GM23338 (cell line): ENCODE results near the gene SIRT3. TPM values are rescaled to one million over a fixed set of nuclear protein-coding genes. Genes with fewer than 3 reads are reported as not detected.

ENCODE experiments used
- ATAC-seq: fragments of 200-7000 bp; cut with Tn5 transposase; 3 replicates; pipeline ENCODE4 v1.9.1; 2020
- DNase-seq: peaks from one replicate; pipeline ENCODE4 v3.0.0-alpha.2; 2015; ENCODE audit warnings: low spot score
- H2AFZ ChIP-seq: fragments of 200-600 bp; sonication (generic); 2 replicates; pipeline ENCODE4 v1.8.0; 2016; ENCODE audit warnings: antibody characterized with exemption, mild to moderate bottlenecking, moderate library complexity
- H3F3A ChIP-seq: fragments of 200-600 bp; sonication (generic); replicated peaks from 2 replicates; pipeline ENCODE4 v1.8.0; 2017; ENCODE audit warnings: antibody characterized with exemption, mixed run types, low read depth
- H3K27ac ChIP-seq: fragments of 200-600 bp; sonication (generic); 2 replicates; pipeline ENCODE4 v1.6.1; 2016; ENCODE audit warnings: low read depth
- H3K27me3 ChIP-seq: fragments of 200-600 bp; sonication (generic); 2 replicates; pipeline ENCODE4 v1.8.0; 2016; ENCODE audit warnings: mild to moderate bottlenecking, mixed run types, moderate library complexity; ENCODE audit not compliant: insufficient read depth
- H3K36me3 ChIP-seq: fragments of 200-600 bp; sonication (generic); 2 replicates; pipeline ENCODE4 v1.8.0; 2016; ENCODE audit warnings: mild to moderate bottlenecking; ENCODE audit not compliant: insufficient read depth
- H3K4me1 ChIP-seq: fragments of 200-600 bp; sonication (generic); 2 replicates; pipeline ENCODE4 v1.8.0; 2016; ENCODE audit warnings: mild to moderate bottlenecking, moderate library complexity; ENCODE audit not compliant: insufficient read depth
- H3K4me2 ChIP-seq: fragments of 200-600 bp; sonication (generic); 2 replicates; pipeline ENCODE4 v1.7.1; 2017; ENCODE audit warnings: mixed run types
- H3K4me3 ChIP-seq: fragments of 200-600 bp; sonication (generic); 2 replicates; pipeline ENCODE4 v1.6.1; 2016; ENCODE audit warnings: mixed run types
- H3K79me2 ChIP-seq: fragments of 200-600 bp; sonication (generic); replicated peaks from 2 replicates; pipeline ENCODE4 v1.8.0; 2017; ENCODE audit warnings: mild to moderate bottlenecking; ENCODE audit not compliant: insufficient read depth
- H3K9me2 ChIP-seq: fragments of 200-600 bp; sonication (generic); 2 replicates; pipeline ENCODE4 v1.8.0; 2017; ENCODE audit not compliant: insufficient read depth
- H4K20me1 ChIP-seq: fragments of 200-600 bp; sonication (generic); replicated peaks from 2 replicates; pipeline ENCODE4 v1.8.0; 2017; ENCODE audit warnings: mild to moderate bottlenecking; ENCODE audit not compliant: insufficient read depth
- H3K27ac Mint-ChIP-seq: 2 replicates; pipeline ENCODE4 v1.8.0; 2020; ENCODE audit warnings: inconsistent platforms, mild to moderate bottlenecking, moderate library complexity, mixed read lengths
- H3K27me3 Mint-ChIP-seq: 3 replicates; pipeline ENCODE4 v1.8.0; 2022; ENCODE audit warnings: low read depth, mild to moderate bottlenecking, moderate library complexity, mixed read lengths, inconsistent platforms; ENCODE audit not compliant: insufficient read depth, poor library complexity
- H3K36me3 Mint-ChIP-seq: 3 replicates; pipeline ENCODE4 v1.8.0; 2021; ENCODE audit warnings: low read depth, mild to moderate bottlenecking, inconsistent platforms, moderate library complexity, mixed read lengths
- H3K4me1 Mint-ChIP-seq: 3 replicates; pipeline ENCODE4 v1.8.0; 2020; ENCODE audit warnings: mild to moderate bottlenecking, inconsistent platforms, mixed read lengths
- H3K4me3 Mint-ChIP-seq: 3 replicates; pipeline ENCODE4 v1.8.0; 2021; ENCODE audit warnings: moderate library complexity, mild to moderate bottlenecking, inconsistent platforms, mixed read lengths
- H3K9me3 Mint-ChIP-seq: 3 replicates; pipeline ENCODE4 v1.8.0; 2020; ENCODE audit warnings: moderate library complexity, mild to moderate bottlenecking, inconsistent platforms, mixed read lengths
- CREB1 ChIP-seq: fragments of 250-450 bp; sonication (Bioruptor Pico); IDR thresholded peaks from 2 replicates; pipeline ENCODE4 v1.5.0; 2020; ENCODE audit warnings: low read depth, mild to moderate bottlenecking, moderate library complexity
- EZH2 ChIP-seq: fragments of 200-600 bp; sonication (generic); IDR thresholded peaks from one replicate; pipeline ENCODE4 v1.8.0; 2017; ENCODE audit warnings: antibody characterized with exemption, mild to moderate bottlenecking, low read depth; ENCODE audit not compliant: unreplicated experiment
- EZH2phosphoT487 ChIP-seq: fragments of 200-600 bp; sonication (generic); IDR thresholded peaks from one replicate; pipeline ENCODE4 v1.8.1; 2018; ENCODE audit warnings: antibody characterized with exemption; ENCODE audit not compliant: unreplicated experiment
- JUNB ChIP-seq: IDR thresholded peaks from one replicate; pipeline ENCODE4 v1.6.1; 2016; ENCODE audit warnings: antibody characterized with exemption; ENCODE audit not compliant: unreplicated experiment
- NANOG ChIP-seq: IDR thresholded peaks from 2 replicates; pipeline ENCODE4 v1.6.1; 2016; ENCODE audit warnings: antibody characterized with exemption, borderline replicate concordance
- POLR2AphosphoS5 ChIP-seq: IDR thresholded peaks from 2 replicates; pipeline ENCODE4 v1.6.1; 2016; ENCODE audit warnings: antibody characterized with exemption, low read depth
- STAT1 ChIP-seq: IDR thresholded peaks from one replicate; pipeline ENCODE4 v1.6.1; 2016; ENCODE audit warnings: antibody characterized with exemption; ENCODE audit not compliant: unreplicated experiment
- ZNF114 ChIP-seq: fragments of 250-450 bp; sonication (Bioruptor Pico); IDR thresholded peaks from 2 replicates; pipeline ENCODE4 v1.5.0; 2020; ENCODE audit warnings: mild to moderate bottlenecking, moderate library complexity
- ZNF331 ChIP-seq: fragments of 250-450 bp; sonication (Bioruptor Pico); IDR thresholded peaks from 2 replicates; pipeline ENCODE4 v1.5.0; 2020; ENCODE audit warnings: low read depth, mild to moderate bottlenecking, moderate library complexity
- polyA plus RNA-seq: library from polyadenylated mRNA; unstranded; fragments of >200 nt; fragmentation: Nextera tagmentation; extraction: Ambion mirVana; gene quantifications from 2 replicates; pipeline ENCODE4 v1.2.1, GENCODE V29; 2016
- total RNA-seq: library from RNA; depleted of rRNA; stranded (reverse); fragments of >200 nt; shearing (Covaris generic); gene quantifications from 2 replicates; pipeline ENCODE4 v1.2.3, GENCODE V29; 2014
- TF ChIP-seq, protein P1 (sequence below): fragments of 250-450 bp; sonication (Bioruptor Pico); IDR thresholded peaks from 2 replicates; pipeline ENCODE4 v1.5.0; 2020; ENCODE audit warnings: mild to moderate bottlenecking, moderate library complexity
- TF ChIP-seq, protein P2 (sequence below), 2 experiments: fragments of 200-600 bp in 1 of 2; sonication (generic) in 1 of 2; conservative IDR thresholded peaks; 2 replicates each; pipeline versions ENCODE4 v1.5.1 to v1.6.1; 2016 to 2017; ENCODE audit warnings: antibody characterized with exemption in 2 of 2, low read depth in 2 of 2, mild to moderate bottlenecking in 2 of 2, moderate library complexity in 1 of 2
- TF ChIP-seq, protein P3 (sequence below): IDR thresholded peaks from one replicate; pipeline ENCODE4 v1.6.1; 2018; ENCODE audit warnings: antibody characterized with exemption; ENCODE audit not compliant: unreplicated experiment
- TF ChIP-seq, protein P4 (sequence below): IDR thresholded peaks from 2 replicates; pipeline ENCODE4 v1.6.1; 2016; ENCODE audit warnings: antibody characterized with exemption

Gene SIRT3
- total and polyA plus RNA-seq, 2 experiments from 2014 or later = 7.0 to 11.4 TPM

DNA sequence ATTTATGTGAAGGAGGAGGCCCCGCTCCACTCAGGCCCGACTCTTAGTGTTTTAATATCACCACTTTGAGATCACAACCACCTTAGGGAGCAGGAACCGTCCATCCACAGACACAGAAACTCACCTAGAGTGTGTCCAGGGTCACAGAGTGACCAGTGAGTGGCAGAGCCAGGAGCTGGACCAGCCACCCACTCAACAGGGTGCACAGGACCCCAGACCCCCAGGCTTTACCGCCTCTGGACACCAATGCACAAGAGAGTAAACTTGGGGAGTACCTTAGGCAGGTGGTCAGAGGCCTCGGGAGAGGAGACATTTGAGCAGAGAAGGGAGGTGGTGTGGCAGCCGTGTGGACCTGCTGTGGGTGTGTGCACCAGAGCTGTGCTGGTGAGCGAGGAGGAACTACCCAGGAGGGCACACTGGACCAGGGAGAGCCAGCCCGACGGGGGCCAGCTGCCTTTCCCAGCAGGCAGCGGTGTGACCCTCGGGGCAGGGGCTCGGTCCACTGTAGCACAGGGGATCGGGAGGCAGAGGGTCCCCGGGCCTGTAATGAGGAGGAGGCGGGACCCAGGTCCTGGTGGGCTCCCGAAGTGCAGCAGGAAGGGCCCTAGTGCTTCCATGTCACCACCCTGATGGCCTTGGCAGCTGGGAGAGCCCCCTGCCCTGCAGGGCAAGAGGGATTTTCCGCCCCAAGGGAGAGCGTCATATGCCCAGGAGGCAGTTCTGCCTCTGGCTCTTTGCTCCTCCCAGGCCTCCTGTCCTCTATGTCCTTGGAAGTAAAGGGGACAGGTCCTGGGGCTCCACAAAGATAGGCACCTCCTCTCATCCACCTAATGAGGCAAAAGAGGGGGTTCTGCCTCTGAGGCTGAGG lies 34.5 kb upstream of the SIRT3 start:
- Histone ChIP-seq H3K9me2 (no peaks in the 10 kb centered on the region), H3K27ac (no peak overlapping the region), H2AFZ (no peak overlapping the region), H3K4me2 (no peak overlapping the region), H3K27me3 (no peaks in the 10 kb centered on the region), H3F3A (0 out of 2 replicates have a peak, but pooled peaks cover 10% of the 10 kb centered on the region), H3K4me3 (no peak overlapping the region), H3K4me1 (peaks cover 14% of the 10 kb centered on the region; the same call in 1 of the 2 replicates), H3K79me2 (no peaks in the 10 kb centered on the region), H3K36me3 (0 out of 2 replicates have a peak, but pooled peaks cover 5% of the 10 kb centered on the region), H4K20me1 (no peaks in the 10 kb centered on the region)
- TF ChIP-seq, protein P1, sequence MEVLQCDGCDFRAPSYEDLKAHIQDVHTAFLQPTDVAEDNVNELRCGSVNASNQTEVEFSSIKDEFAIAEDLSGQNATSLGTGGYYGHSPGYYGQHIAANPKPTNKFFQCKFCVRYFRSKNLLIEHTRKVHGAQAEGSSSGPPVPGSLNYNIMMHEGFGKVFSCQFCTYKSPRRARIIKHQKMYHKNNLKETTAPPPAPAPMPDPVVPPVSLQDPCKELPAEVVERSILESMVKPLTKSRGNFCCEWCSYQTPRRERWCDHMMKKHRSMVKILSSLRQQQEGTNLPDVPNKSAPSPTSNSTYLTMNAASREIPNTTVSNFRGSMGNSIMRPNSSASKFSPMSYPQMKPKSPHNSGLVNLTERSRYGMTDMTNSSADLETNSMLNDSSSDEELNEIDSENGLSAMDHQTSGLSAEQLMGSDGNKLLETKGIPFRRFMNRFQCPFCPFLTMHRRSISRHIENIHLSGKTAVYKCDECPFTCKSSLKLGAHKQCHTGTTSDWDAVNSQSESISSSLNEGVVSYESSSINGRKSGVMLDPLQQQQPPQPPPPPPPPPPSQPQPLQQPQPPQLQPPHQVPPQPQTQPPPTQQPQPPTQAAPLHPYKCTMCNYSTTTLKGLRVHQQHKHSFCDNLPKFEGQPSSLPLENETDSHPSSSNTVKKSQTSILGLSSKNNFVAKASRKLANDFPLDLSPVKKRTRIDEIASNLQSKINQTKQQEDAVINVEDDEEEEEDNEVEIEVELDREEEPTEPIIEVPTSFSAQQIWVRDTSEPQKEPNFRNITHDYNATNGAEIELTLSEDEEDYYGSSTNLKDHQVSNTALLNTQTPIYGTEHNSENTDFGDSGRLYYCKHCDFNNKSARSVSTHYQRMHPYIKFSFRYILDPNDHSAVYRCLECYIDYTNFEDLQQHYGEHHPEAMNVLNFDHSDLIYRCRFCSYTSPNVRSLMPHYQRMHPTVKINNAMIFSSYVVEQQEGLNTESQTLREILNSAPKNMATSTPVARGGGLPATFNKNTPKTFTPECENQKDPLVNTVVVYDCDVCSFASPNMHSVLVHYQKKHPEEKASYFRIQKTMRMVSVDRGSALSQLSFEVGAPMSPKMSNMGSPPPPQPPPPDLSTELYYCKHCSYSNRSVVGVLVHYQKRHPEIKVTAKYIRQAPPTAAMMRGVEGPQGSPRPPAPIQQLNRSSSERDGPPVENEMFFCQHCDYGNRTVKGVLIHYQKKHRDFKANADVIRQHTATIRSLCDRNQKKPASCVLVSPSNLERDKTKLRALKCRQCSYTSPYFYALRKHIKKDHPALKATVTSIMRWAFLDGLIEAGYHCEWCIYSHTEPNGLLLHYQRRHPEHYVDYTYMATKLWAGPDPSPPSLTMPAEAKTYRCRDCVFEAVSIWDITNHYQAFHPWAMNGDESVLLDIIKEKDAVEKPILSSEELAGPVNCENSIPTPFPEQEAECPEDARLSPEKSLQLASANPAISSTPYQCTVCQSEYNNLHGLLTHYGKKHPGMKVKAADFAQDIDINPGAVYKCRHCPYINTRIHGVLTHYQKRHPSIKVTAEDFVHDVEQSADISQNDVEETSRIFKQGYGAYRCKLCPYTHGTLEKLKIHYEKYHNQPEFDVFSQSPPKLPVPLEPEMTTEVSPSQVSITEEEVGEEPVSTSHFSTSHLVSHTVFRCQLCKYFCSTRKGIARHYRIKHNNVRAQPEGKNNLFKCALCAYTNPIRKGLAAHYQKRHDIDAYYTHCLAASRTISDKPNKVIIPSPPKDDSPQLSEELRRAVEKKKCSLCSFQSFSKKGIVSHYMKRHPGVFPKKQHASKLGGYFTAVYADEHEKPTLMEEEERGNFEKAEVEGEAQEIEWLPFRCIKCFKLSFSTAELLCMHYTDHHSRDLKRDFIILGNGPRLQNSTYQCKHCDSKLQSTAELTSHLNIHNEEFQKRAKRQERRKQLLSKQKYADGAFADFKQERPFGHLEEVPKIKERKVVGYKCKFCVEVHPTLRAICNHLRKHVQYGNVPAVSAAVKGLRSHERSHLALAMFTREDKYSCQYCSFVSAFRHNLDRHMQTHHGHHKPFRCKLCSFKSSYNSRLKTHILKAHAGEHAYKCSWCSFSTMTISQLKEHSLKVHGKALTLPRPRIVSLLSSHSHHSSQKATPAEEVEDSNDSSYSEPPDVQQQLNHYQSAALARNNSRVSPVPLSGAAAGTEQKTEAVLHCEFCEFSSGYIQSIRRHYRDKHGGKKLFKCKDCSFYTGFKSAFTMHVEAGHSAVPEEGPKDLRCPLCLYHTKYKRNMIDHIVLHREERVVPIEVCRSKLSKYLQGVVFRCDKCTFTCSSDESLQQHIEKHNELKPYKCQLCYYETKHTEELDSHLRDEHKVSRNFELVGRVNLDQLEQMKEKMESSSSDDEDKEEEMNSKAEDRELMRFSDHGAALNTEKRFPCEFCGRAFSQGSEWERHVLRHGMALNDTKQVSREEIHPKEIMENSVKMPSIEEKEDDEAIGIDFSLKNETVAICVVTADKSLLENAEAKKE (CRISPR knock-in tag) = no peak
- TF ChIP-seq EZH2phosphoT487 (no peak), ZNF331 (CRISPR knock-in tag) (no peak), NANOG (no peak), ZNF114 (no peak), EZH2 (no peak), POLR2AphosphoS5 (no peak), JUNB (no peak), CREB1 (no peak), STAT1 (no peak)
- TF ChIP-seq, protein P2, sequence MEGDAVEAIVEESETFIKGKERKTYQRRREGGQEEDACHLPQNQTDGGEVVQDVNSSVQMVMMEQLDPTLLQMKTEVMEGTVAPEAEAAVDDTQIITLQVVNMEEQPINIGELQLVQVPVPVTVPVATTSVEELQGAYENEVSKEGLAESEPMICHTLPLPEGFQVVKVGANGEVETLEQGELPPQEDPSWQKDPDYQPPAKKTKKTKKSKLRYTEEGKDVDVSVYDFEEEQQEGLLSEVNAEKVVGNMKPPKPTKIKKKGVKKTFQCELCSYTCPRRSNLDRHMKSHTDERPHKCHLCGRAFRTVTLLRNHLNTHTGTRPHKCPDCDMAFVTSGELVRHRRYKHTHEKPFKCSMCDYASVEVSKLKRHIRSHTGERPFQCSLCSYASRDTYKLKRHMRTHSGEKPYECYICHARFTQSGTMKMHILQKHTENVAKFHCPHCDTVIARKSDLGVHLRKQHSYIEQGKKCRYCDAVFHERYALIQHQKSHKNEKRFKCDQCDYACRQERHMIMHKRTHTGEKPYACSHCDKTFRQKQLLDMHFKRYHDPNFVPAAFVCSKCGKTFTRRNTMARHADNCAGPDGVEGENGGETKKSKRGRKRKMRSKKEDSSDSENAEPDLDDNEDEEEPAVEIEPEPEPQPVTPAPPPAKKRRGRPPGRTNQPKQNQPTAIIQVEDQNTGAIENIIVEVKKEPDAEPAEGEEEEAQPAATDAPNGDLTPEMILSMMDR (conservative IDR thresholded peaks at IDR 0.05; ENCODE audit: low read depth in 2 of 2) = no peak
- TF ChIP-seq, protein P3, sequence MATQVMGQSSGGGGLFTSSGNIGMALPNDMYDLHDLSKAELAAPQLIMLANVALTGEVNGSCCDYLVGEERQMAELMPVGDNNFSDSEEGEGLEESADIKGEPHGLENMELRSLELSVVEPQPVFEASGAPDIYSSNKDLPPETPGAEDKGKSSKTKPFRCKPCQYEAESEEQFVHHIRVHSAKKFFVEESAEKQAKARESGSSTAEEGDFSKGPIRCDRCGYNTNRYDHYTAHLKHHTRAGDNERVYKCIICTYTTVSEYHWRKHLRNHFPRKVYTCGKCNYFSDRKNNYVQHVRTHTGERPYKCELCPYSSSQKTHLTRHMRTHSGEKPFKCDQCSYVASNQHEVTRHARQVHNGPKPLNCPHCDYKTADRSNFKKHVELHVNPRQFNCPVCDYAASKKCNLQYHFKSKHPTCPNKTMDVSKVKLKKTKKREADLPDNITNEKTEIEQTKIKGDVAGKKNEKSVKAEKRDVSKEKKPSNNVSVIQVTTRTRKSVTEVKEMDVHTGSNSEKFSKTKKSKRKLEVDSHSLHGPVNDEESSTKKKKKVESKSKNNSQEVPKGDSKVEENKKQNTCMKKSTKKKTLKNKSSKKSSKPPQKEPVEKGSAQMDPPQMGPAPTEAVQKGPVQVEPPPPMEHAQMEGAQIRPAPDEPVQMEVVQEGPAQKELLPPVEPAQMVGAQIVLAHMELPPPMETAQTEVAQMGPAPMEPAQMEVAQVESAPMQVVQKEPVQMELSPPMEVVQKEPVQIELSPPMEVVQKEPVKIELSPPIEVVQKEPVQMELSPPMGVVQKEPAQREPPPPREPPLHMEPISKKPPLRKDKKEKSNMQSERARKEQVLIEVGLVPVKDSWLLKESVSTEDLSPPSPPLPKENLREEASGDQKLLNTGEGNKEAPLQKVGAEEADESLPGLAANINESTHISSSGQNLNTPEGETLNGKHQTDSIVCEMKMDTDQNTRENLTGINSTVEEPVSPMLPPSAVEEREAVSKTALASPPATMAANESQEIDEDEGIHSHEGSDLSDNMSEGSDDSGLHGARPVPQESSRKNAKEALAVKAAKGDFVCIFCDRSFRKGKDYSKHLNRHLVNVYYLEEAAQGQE = no peak
- TF ChIP-seq, protein P4, sequence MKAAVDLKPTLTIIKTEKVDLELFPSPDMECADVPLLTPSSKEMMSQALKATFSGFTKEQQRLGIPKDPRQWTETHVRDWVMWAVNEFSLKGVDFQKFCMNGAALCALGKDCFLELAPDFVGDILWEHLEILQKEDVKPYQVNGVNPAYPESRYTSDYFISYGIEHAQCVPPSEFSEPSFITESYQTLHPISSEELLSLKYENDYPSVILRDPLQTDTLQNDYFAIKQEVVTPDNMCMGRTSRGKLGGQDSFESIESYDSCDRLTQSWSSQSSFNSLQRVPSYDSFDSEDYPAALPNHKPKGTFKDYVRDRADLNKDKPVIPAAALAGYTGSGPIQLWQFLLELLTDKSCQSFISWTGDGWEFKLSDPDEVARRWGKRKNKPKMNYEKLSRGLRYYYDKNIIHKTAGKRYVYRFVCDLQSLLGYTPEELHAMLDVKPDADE = no peak
- Mint-ChIP-seq H3K4me3 (no peak overlapping the region), H3K36me3 (peaks cover 11% of the 10 kb centered on the region; the same call in 1 of the 3 replicates), H3K4me1 (peaks cover 22% of the 10 kb centered on the region), H3K9me3 (peaks cover 15% of the 10 kb centered on the region), H3K27me3 (peaks cover 10% of the 10 kb centered on the region), H3K27ac (no peak overlapping the region)
- ATAC-seq (no peak), DNase-seq (no peak)
